ENCODE results near the gene PDE4B.

DNA sequence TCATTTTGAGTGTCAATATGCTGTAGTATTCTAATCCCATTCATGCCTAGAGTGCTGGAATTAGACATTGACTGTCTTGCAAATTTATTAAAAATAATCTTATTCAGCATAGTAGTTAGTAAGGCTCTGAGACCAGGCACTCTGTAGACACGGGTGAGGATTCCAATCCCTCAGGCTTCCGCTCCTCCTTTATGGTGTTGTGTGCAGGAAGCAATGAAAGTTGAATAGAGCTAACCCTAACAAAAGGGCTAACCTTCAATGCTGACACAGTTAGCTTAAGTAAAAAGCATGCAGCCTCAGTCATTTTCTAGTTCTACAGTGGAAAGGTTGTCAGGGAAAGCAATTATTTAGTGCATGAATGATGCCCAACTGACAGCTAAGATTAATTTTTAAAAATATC, 541.6 kb downstream of the PDE4B start:
- TF ChIP-seq, protein P1, sequence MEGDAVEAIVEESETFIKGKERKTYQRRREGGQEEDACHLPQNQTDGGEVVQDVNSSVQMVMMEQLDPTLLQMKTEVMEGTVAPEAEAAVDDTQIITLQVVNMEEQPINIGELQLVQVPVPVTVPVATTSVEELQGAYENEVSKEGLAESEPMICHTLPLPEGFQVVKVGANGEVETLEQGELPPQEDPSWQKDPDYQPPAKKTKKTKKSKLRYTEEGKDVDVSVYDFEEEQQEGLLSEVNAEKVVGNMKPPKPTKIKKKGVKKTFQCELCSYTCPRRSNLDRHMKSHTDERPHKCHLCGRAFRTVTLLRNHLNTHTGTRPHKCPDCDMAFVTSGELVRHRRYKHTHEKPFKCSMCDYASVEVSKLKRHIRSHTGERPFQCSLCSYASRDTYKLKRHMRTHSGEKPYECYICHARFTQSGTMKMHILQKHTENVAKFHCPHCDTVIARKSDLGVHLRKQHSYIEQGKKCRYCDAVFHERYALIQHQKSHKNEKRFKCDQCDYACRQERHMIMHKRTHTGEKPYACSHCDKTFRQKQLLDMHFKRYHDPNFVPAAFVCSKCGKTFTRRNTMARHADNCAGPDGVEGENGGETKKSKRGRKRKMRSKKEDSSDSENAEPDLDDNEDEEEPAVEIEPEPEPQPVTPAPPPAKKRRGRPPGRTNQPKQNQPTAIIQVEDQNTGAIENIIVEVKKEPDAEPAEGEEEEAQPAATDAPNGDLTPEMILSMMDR (conservative IDR thresholded peaks at IDR 0.05; ENCODE audit: low read length), result no peak
- TF ChIP-seq EZH2phosphoT487 (IDR thresholded peaks at IDR 0.05; ENCODE audit: borderline replicate concordance, low read depth, low read length), result no peak
